GM23338 (cell line): ENCODE measurements around the gene PRUNE1. TPM values are rescaled to one million over a fixed set of nuclear protein-coding genes. Genes with fewer than 3 reads are reported as not detected.

Experiments used
- ATAC-seq: fragments of 200-7000 bp; cut with Tn5 transposase; 3 replicates; pipeline ENCODE4 v1.9.1; 2020
- DNase-seq: peaks from one replicate; pipeline ENCODE4 v3.0.0-alpha.2; 2015; ENCODE audit warnings: low spot score
- H2AFZ ChIP-seq: fragments of 200-600 bp; sonication (generic); 2 replicates; pipeline ENCODE4 v1.8.0; 2016; ENCODE audit warnings: antibody characterized with exemption, mild to moderate bottlenecking, moderate library complexity
- H3F3A ChIP-seq: fragments of 200-600 bp; sonication (generic); replicated peaks from 2 replicates; pipeline ENCODE4 v1.8.0; 2017; ENCODE audit warnings: antibody characterized with exemption, mixed run types, low read depth
- H3K27ac ChIP-seq: fragments of 200-600 bp; sonication (generic); 2 replicates; pipeline ENCODE4 v1.6.1; 2016; ENCODE audit warnings: low read depth
- H3K27me3 ChIP-seq: fragments of 200-600 bp; sonication (generic); 2 replicates; pipeline ENCODE4 v1.8.0; 2016; ENCODE audit warnings: mild to moderate bottlenecking, mixed run types, moderate library complexity; ENCODE audit not compliant: insufficient read depth
- H3K36me3 ChIP-seq: fragments of 200-600 bp; sonication (generic); 2 replicates; pipeline ENCODE4 v1.8.0; 2016; ENCODE audit warnings: mild to moderate bottlenecking; ENCODE audit not compliant: insufficient read depth
- H3K4me1 ChIP-seq: fragments of 200-600 bp; sonication (generic); 2 replicates; pipeline ENCODE4 v1.8.0; 2016; ENCODE audit warnings: mild to moderate bottlenecking, moderate library complexity; ENCODE audit not compliant: insufficient read depth
- H3K4me2 ChIP-seq: fragments of 200-600 bp; sonication (generic); 2 replicates; pipeline ENCODE4 v1.7.1; 2017; ENCODE audit warnings: mixed run types
- H3K4me3 ChIP-seq: fragments of 200-600 bp; sonication (generic); 2 replicates; pipeline ENCODE4 v1.6.1; 2016; ENCODE audit warnings: mixed run types
- H3K79me2 ChIP-seq: fragments of 200-600 bp; sonication (generic); replicated peaks from 2 replicates; pipeline ENCODE4 v1.8.0; 2017; ENCODE audit warnings: mild to moderate bottlenecking; ENCODE audit not compliant: insufficient read depth
- H3K9me2 ChIP-seq: fragments of 200-600 bp; sonication (generic); 2 replicates; pipeline ENCODE4 v1.8.0; 2017; ENCODE audit not compliant: insufficient read depth
- H4K20me1 ChIP-seq: fragments of 200-600 bp; sonication (generic); replicated peaks from 2 replicates; pipeline ENCODE4 v1.8.0; 2017; ENCODE audit warnings: mild to moderate bottlenecking; ENCODE audit not compliant: insufficient read depth
- H3K27ac Mint-ChIP-seq: 2 replicates; pipeline ENCODE4 v1.8.0; 2020; ENCODE audit warnings: inconsistent platforms, mild to moderate bottlenecking, moderate library complexity, mixed read lengths
- H3K27me3 Mint-ChIP-seq: 3 replicates; pipeline ENCODE4 v1.8.0; 2022; ENCODE audit warnings: low read depth, mild to moderate bottlenecking, moderate library complexity, mixed read lengths, inconsistent platforms; ENCODE audit not compliant: insufficient read depth, poor library complexity
- H3K36me3 Mint-ChIP-seq: 3 replicates; pipeline ENCODE4 v1.8.0; 2021; ENCODE audit warnings: low read depth, mild to moderate bottlenecking, inconsistent platforms, moderate library complexity, mixed read lengths
- H3K4me1 Mint-ChIP-seq: 3 replicates; pipeline ENCODE4 v1.8.0; 2020; ENCODE audit warnings: mild to moderate bottlenecking, inconsistent platforms, mixed read lengths
- H3K4me3 Mint-ChIP-seq: 3 replicates; pipeline ENCODE4 v1.8.0; 2021; ENCODE audit warnings: moderate library complexity, mild to moderate bottlenecking, inconsistent platforms, mixed read lengths
- H3K9me3 Mint-ChIP-seq: 3 replicates; pipeline ENCODE4 v1.8.0; 2020; ENCODE audit warnings: moderate library complexity, mild to moderate bottlenecking, inconsistent platforms, mixed read lengths
- CTCF ChIP-seq, 2 experiments: fragments of 200-600 bp in 1 of 2; sonication (generic) in 1 of 2; conservative IDR thresholded peaks; 2 replicates each; pipeline versions ENCODE4 v1.5.1 to v1.6.1; 2016 to 2017; ENCODE audit warnings: antibody characterized with exemption in 2 of 2, low read depth in 2 of 2, mild to moderate bottlenecking in 2 of 2, moderate library complexity in 1 of 2
- EZH2phosphoT487 ChIP-seq: fragments of 200-600 bp; sonication (generic); IDR thresholded peaks from one replicate; pipeline ENCODE4 v1.8.1; 2018; ENCODE audit warnings: antibody characterized with exemption; ENCODE audit not compliant: unreplicated experiment
- POLR2AphosphoS5 ChIP-seq: IDR thresholded peaks from 2 replicates; pipeline ENCODE4 v1.6.1; 2016; ENCODE audit warnings: antibody characterized with exemption, low read depth
- REST ChIP-seq: IDR thresholded peaks from one replicate; pipeline ENCODE4 v1.6.1; 2018; ENCODE audit warnings: antibody characterized with exemption; ENCODE audit not compliant: unreplicated experiment
- polyA plus RNA-seq: library from polyadenylated mRNA; unstranded; fragments of >200 nt; fragmentation: Nextera tagmentation; extraction: Ambion mirVana; gene quantifications from 2 replicates; pipeline ENCODE4 v1.2.1, GENCODE V29; 2016
- total RNA-seq: library from RNA; depleted of rRNA; stranded (reverse); fragments of >200 nt; shearing (Covaris generic); gene quantifications from 2 replicates; pipeline ENCODE4 v1.2.3, GENCODE V29; 2014

PRUNE1 gene
- total and polyA plus RNA-seq, 2 experiments from 2014 or later: 14.7 to 33.2 TPM

GRCh38 chr1:151007853-151008243, 401 bp upstream of the PRUNE1 start:
- TF ChIP-seq REST (no peak), CTCF (conservative IDR thresholded peaks at IDR 0.05; ENCODE audit: low read depth in 2 of 2) (no peak), EZH2phosphoT487 (no peak)
- Histone ChIP-seq H3K4me2 (peak overlapping the region; percentile 78), H3K9me2 (no peaks in the 10 kb centered on the region), H3K27me3 (no peaks in the 10 kb centered on the region), H3K79me2 (peaks cover 15% of the 10 kb centered on the region), H3K36me3 (no peaks in the 10 kb centered on the region), H4K20me1 (no peaks in the 10 kb centered on the region; the same call in 1 of the 2 replicates), H3F3A (peaks cover 10% of the 10 kb centered on the region; the same call in 1 of the 2 replicates), H2AFZ (peak overlapping the region; percentile 83), H3K4me3 (peak overlapping the region; percentile 84), H3K27ac (peak overlapping the region; percentile 73), H3K4me1 (peaks cover 25% of the 10 kb centered on the region)
- Mint-ChIP-seq H3K9me3 (no peaks in the 10 kb centered on the region), H3K27me3 (peaks cover 19% of the 10 kb centered on the region), H3K4me1 (peaks cover 36% of the 10 kb centered on the region), H3K36me3 (no peaks in the 10 kb centered on the region; the same call in 2 of the 3 replicates), H3K27ac (peak overlapping the region; percentile 96), H3K4me3 (peak overlapping the region; percentile 94)
- no peak for ATAC-seq
- peak; percentile 26 for DNase-seq

DNA sequence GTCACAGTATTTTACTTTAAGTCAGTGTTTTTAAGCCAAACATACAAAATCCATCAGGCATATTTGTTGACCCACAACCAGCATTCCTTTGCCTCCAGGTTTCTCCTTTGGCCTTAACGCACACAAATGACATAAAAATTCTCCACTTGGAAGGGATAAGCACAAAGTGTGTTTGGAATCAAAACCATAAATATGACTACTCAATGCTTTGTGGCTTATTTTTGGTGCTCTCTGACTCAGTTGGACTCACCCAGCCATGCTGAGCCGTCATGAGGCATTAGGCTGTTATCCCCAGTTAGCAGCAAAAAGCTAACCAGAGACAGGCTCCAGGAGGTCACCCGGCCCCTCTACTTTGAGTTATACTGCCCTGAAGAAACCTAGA, 948 bp downstream of the PRUNE1 start:
- Mint-ChIP-seq H3K4me3 (peak overlapping the region; percentile 94), H3K27me3 (peaks cover 21% of the 10 kb centered on the region), H3K9me3 (no peaks in the 10 kb centered on the region), H3K27ac (no peak overlapping the region), H3K4me1 (peaks cover 36% of the 10 kb centered on the region), H3K36me3 (no peaks in the 10 kb centered on the region; the same call in 2 of the 3 replicates)
- Histone ChIP-seq H2AFZ (peak overlapping the region; percentile 88; the same call in 1 of the 2 replicates), H3F3A (peaks cover 13% of the 10 kb centered on the region; the same call in 1 of the 2 replicates), H3K27me3 (no peaks in the 10 kb centered on the region), H3K4me1 (peaks cover 25% of the 10 kb centered on the region), H3K4me2 (peak overlapping the region; percentile 80), H3K4me3 (peak overlapping the region; percentile 84), H4K20me1 (no peaks in the 10 kb centered on the region; the same call in 1 of the 2 replicates), H3K79me2 (peaks cover 15% of the 10 kb centered on the region), H3K9me2 (no peaks in the 10 kb centered on the region), H3K36me3 (no peaks in the 10 kb centered on the region), H3K27ac (no peak overlapping the region)
- ATAC-seq: no peak
- TF ChIP-seq POLR2AphosphoS5: no peak
- no peak for DNase-seq
